HCT116 (cell line): ENCODE measurements around the gene KLHL3. TPM values are rescaled to one million over a fixed set of nuclear protein-coding genes. Genes with fewer than 3 reads are reported as not detected.
A peak's percentile ranks its signal among the peaks of the same experiment; 100 is the strongest.

Experiments
- ATAC-seq: fragments of 200-7000 bp; cut with Tn5 transposase; 2 replicates; pipeline ENCODE4 v1.9.1; 2020; ENCODE audit warnings: mild to moderate bottlenecking, moderate library complexity
- BruUV-seq: library from RNA; stranded (reverse); fragments of 400-500 nt; replicated peaks from 2 replicates; lab custom pipeline; 2021; lab: Mats Ljungman, UMichigan
- CTCF ChIA-PET: fragments of 300-600 bp; sonication (Branson Sonifier 250); formaldehyde crosslinking; loops from one replicate; lab custom pipeline; 2021; ENCODE audit warnings: antibody characterized with exemption; lab: Charles Lee
- POLR2A ChIA-PET: fragments of 300-600, 350-600 bp; sonication (Branson Sonifier 250); formaldehyde crosslinking; loops from one replicate; lab custom pipeline; 2021; ENCODE audit warnings: antibody characterized with exemption; lab: Charles Lee
- RAD21 ChIA-PET, 2 experiments: fragments of 300-600 bp; sonication (Branson Sonifier 250); formaldehyde crosslinking; loops; one replicate each; lab custom pipeline; 2023; ENCODE audit warnings: low total read pairs in 2 of 2; ENCODE audit not compliant: uncharacterized antibody in 2 of 2, unreplicated experiment in 2 of 2, low non-redundant PET in 1 of 2; lab: Charles Lee
- DNase-seq: peaks from one replicate; pipeline ENCODE4 v3.0.0-alpha.2; 2010; ENCODE audit warnings: low read depth, low spot score
- H2AFZ ChIP-seq: fragments of 200-600 bp; shearing (Covaris generic), sonication (generic); 2 replicates; pipeline ENCODE4 v1.6.1; 2017; ENCODE audit warnings: low read depth, mixed run types, mixed read lengths, antibody characterized with exemption, low read length; ENCODE audit not compliant: poor library complexity, severe bottlenecking
- H3K27ac ChIP-seq: 2 replicates; pipeline ENCODE4 v1.5.1; 2012; ENCODE audit warnings: low read depth, low read length
- H3K27me3 ChIP-seq: fragments of 200-600 bp; sonication (generic); 2 replicates; pipeline ENCODE4 v1.6.1; 2016; ENCODE audit warnings: mixed run types, low read length, mixed read lengths; ENCODE audit not compliant: insufficient read depth
- H3K36me3 ChIP-seq, 2 experiments: fragments of 200-500 bp in 1 of 2; fragments of 200-600 bp in 1 of 2; sonication (Bioruptor generic) in 1 of 2; sonication (generic) in 1 of 2; 2 replicates each; pipeline versions ENCODE4 v1.5.1 to v1.6.1; 2014 to 2016; ENCODE audit warnings: low read length in 2 of 2, inconsistent platforms in 1 of 2, mixed read lengths in 1 of 2, mixed run types in 1 of 2; ENCODE audit not compliant: insufficient read depth in 2 of 2, control insufficient read depth in 1 of 2
- H3K4me1 ChIP-seq, 2 experiments: fragments of 200-600 bp in 1 of 2; sonication (generic) in 1 of 2; 2 replicates each; pipeline versions ENCODE4 v1.5.1 to v1.6.1; 2012 to 2017; ENCODE audit warnings: low read length in 2 of 2, inconsistent platforms in 1 of 2, mild to moderate bottlenecking in 1 of 2, mixed read lengths in 1 of 2, mixed run types in 1 of 2, moderate library complexity in 1 of 2; ENCODE audit not compliant: insufficient read depth in 2 of 2, control insufficient read depth in 1 of 2
- H3K4me2 ChIP-seq: fragments of 200-600 bp; sonication (generic); 2 replicates; pipeline ENCODE4 v1.6.1; 2017; ENCODE audit warnings: mixed run types, low read length, mixed read lengths
- H3K4me3 ChIP-seq, 2 experiments: fragments of 200-600 bp in 1 of 2; sonication (generic) in 1 of 2; replicated peaks in 1 of 2; 2 replicates each; pipeline ENCODE4 v1.5.1; 2011 to 2016; ENCODE audit warnings: low read length in 2 of 2, control low read depth in 1 of 2, low read depth in 1 of 2, mild to moderate bottlenecking in 1 of 2, mixed read lengths in 1 of 2, mixed run types in 1 of 2
- H3K79me2 ChIP-seq: fragments of 200-600 bp; sonication (generic); 2 replicates; pipeline ENCODE4 v1.6.1; 2017; ENCODE audit warnings: mild to moderate bottlenecking, mixed run types, low read length, moderate library complexity, mixed read lengths; ENCODE audit not compliant: insufficient read depth
- H3K9ac ChIP-seq: fragments of 200-600 bp; sonication (generic); 2 replicates; pipeline ENCODE4 v1.6.1; 2016; ENCODE audit warnings: low read length, mixed read lengths
- H3K9me2 ChIP-seq: fragments of 200-600 bp; sonication (generic), shearing (Covaris generic); 2 replicates; pipeline ENCODE4 v1.6.1; 2017; ENCODE audit warnings: mixed run types, mild to moderate bottlenecking, moderate library complexity; ENCODE audit not compliant: insufficient read depth
- H3K9me3 ChIP-seq, 2 experiments: fragments of 200-500 bp in 1 of 2; fragments of 200-600 bp in 1 of 2; sonication (Bioruptor generic) in 1 of 2; sonication (generic) in 1 of 2; 2 replicates each; pipeline ENCODE4 v1.6.1; 2014 to 2017; ENCODE audit warnings: low read length in 2 of 2, mixed read lengths in 2 of 2, inconsistent platforms in 1 of 2, low read depth in 1 of 2, mild to moderate bottlenecking in 1 of 2, mixed run types in 1 of 2, moderate library complexity in 1 of 2; ENCODE audit not compliant: control insufficient read depth in 1 of 2, insufficient read depth in 1 of 2
- H4K20me1 ChIP-seq: fragments of 200-600 bp; sonication (generic), shearing (Covaris generic); 2 replicates; pipeline ENCODE4 v1.6.1; 2017; ENCODE audit warnings: mixed run types, mild to moderate bottlenecking, moderate library complexity; ENCODE audit not compliant: insufficient read depth
- CEBPB ChIP-seq: IDR thresholded peaks from 2 replicates; pipeline ENCODE4 v1.6.1; 2012; ENCODE audit warnings: low read depth
- EGR1 ChIP-seq: IDR thresholded peaks from 2 replicates; pipeline ENCODE4 v1.6.1; 2012; ENCODE audit warnings: low read depth
- FOSL1 ChIP-seq: IDR thresholded peaks from 2 replicates; pipeline ENCODE4 v1.6.1; 2012; ENCODE audit warnings: low read depth
- MAX ChIP-seq: IDR thresholded peaks from 2 replicates; pipeline ENCODE4 v1.6.1; 2012
- REST ChIP-seq: IDR thresholded peaks from 2 replicates; pipeline ENCODE4 v1.6.1; 2012; ENCODE audit warnings: low read depth
- SIN3A ChIP-seq: IDR thresholded peaks from 2 replicates; pipeline ENCODE4 v1.6.1; 2012; ENCODE audit warnings: low read depth
- YY1 ChIP-seq: IDR thresholded peaks from 2 replicates; pipeline ENCODE4 v1.6.1; 2011; ENCODE audit warnings: low read length, low read depth, moderate library complexity, mild to moderate bottlenecking; ENCODE audit not compliant: insufficient replicate concordance; ENCODE audit errors: extremely low read depth
- ZFX ChIP-seq: fragments of 450-650 bp; IDR thresholded peaks from 2 replicates; pipeline ENCODE4 v1.6.1; 2017
- intact Hi-C: fragments of 100-400 bp; cut with micrococcal nuclease; formaldehyde crosslinking; loops from 2 replicates; pipeline ENCODE4 v1.10.0; 2022
- total RNA-seq: library from RNA; stranded (reverse); gene quantifications from one replicate; pipeline ENCODE4 v1.2.1, GENCODE V29; 2021; ENCODE audit not compliant: unreplicated experiment
- TF ChIP-seq, protein P1 (sequence below): IDR thresholded peaks from 2 replicates; pipeline ENCODE4 v1.6.1; 2012

The KLHL3 gene
- total RNA-seq, 1 experiment from 2014 or later, result not detected

DNA sequence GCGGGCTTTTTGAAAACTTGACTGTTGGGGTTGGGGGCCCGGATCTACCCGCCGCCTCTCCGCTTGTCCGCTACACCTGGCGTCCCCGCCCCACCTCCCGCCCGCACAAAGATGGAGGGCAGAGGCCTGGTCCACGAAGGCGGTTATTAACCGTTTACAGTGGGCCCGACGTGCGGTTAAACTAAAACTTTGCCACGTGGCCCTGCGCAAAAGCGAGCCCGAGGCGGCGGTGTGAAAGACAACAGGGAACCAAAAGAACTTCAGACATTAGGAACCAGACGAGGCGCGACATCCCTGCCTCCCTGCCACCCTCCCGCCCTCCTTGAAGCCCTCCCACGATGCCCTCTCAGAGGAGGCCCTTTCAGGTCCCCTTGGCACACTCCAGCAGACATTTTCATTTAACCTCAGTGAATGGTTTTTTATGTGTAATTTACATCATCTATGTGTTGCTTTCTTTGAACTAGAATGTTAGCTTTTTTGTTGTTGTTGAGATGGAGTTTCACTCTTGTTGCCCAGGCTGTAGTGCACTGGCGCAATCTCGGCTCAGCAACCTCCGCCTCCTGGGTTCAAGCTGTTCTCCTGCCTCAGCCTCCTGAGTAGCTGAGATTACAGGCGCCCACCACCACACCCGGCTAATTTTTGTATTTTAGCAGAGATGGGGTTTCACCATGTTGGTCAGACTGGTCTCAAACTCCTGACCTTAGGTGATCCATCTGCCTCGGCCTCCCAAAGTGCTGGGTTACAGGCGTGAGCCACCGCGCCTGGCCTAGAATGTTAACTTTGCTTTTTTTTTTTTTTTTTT is 19.3 kb upstream of the KLHL3 start:
- DNase-seq (no peak), ATAC-seq (peak; percentile 48)
- H3K9me3 ChIP-seq, result no peaks in the 10 kb centered on the region
- ChIA-PET RAD21 (interaction anchor here in 1 of 2 experiments (0.7 kb wide), 1 partner anchor 55 kb away, joined by 3 read pairs; no protein-coding TSS in a partner anchor), POLR2A (no interaction called here), CTCF (interaction anchor here (0.7 to 1.4 kb wide), 2 partner anchors 24 to 68 kb away, joined by 4 read pairs; no protein-coding TSS in a partner anchor)
- H4K20me1 ChIP-seq, result peaks cover 26% of the 10 kb centered on the region; the same call in 1 of the 2 replicates
- intact Hi-C loops, result loop anchor here (2.0 kb wide), 1 partner anchor 282 kb away; no protein-coding TSS in a partner anchor
- peaks cover 40% of the 10 kb centered on the region for H3K79me2 ChIP-seq
- TF ChIP-seq SIN3A (no peak), REST (no peak), CEBPB (no peak), ZFX (peak; percentile 47), EGR1 (no peak), MAX (no peak), YY1 (peak; percentile 5), FOSL1 (no peak)
- TF ChIP-seq, protein P1, sequence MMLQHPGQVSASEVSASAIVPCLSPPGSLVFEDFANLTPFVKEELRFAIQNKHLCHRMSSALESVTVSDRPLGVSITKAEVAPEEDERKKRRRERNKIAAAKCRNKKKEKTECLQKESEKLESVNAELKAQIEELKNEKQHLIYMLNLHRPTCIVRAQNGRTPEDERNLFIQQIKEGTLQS, result no peak
- peak overlapping the region; percentile 87 to 97 for H3K4me3 ChIP-seq
- H2AFZ ChIP-seq, result peak overlapping the region; percentile 29
- H3K27me3 ChIP-seq, result no peaks in the 10 kb centered on the region
- peak overlapping the region; percentile 91 for H3K27ac ChIP-seq
- H3K9me2 ChIP-seq, result no peaks in the 10 kb centered on the region
- peak overlapping the region; percentile 97 for H3K9ac ChIP-seq
- peak overlapping the region; percentile 89 for H3K4me2 ChIP-seq
- 0 out of 4 replicates have a peak, but pooled peaks cover 0 to 3% of the 10 kb centered on the region in 2 experiments for H3K36me3 ChIP-seq
- H3K4me1 ChIP-seq, result peaks cover 0 to 20% of the 10 kb centered on the region in 2 experiments; a peak in 2 of 4 replicates
- BruUV-seq, result TSS peak; percentile 88
